GM18499 (cell line): ENCODE results near the gene TNFAIP1.

Source experiments
- ATAC-seq: cut with Tn5 transposase; IDR thresholded peaks from one replicate; pipeline ENCODE4 v1.9.1; 2021; ENCODE audit warnings: moderate number of reproducible peaks; ENCODE audit not compliant: insufficient read depth, unreplicated experiment

The TNFAIP1 gene

DNA sequence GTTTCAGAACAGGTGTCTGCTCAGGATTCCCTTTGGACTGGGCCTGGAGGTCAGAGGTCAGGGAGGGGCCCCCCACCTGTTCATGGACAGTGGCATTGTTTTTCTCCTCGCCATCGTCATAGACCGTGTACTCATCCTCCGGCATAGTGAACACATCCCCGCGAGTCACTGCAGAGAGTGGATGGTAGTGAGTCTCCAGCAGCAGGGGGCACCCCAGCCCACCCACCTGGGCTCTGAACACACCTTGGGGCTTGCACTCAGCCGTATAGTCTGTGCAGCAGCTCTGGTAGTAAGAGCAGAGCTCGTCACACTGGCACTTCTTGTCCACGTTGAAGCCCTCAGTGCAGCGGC is 34.1 kb downstream of the TNFAIP1 start:
- ATAC-seq: no peak

DNA sequence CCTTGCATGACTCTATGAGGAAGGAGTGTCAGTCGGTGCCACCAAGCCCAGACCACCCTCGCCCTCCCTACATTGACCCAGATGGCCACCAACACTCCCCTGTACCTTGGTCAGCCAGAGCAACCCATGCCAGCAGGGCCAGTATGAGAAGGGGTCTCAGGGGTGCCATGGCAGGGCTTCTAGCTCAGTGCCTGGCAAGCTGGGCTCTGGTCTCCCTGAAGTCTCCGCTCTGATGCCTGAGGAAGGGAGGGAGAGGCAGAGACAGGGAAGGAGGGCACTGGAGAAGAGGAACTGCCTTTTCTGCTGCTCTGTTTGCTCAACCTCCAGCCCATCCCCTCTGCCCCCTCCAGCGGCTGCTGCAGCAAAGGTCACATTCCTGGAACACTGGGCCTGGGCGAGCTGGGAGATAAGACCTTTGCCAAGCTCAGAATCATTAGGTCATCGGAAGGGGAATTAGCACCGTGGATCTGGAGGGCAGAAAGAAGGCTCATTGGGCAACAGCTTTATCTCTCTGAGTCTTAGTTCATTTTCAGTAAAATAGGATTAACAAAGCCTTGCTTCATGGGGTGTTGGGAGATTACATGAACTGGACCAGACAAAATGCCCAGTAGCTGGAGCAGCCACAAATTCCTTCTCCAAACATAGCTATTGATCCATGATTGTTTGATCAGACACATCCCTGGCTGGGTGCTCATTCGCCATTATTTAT is 34.6 kb downstream of the TNFAIP1 start, which contains the start of gene VTN:
TSS of gene VTN (minus strand) at position 273 of the 709 bp plus-strand sequence. CDS start at position 169, 104 bp downstream.
- ATAC-seq: no peak

DNA sequence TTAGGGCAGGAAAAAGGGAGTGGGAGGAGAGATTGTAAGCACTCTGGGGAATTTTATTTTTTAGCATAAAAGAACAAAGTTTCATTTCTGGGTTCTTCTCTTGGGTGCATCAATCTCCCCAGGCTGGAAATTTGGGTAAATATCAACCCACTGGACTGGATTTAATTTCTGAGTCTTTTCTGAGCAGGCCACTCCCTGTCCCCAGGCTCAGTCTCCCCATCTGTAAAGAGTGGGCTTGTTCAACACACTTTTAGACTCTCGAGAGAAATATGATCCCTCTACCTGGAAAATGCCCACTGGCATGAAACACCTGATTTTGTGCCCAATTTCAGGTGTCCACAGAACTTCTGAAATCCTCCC is 35.2 kb downstream of the TNFAIP1 start:
- no peak for ATAC-seq

DNA sequence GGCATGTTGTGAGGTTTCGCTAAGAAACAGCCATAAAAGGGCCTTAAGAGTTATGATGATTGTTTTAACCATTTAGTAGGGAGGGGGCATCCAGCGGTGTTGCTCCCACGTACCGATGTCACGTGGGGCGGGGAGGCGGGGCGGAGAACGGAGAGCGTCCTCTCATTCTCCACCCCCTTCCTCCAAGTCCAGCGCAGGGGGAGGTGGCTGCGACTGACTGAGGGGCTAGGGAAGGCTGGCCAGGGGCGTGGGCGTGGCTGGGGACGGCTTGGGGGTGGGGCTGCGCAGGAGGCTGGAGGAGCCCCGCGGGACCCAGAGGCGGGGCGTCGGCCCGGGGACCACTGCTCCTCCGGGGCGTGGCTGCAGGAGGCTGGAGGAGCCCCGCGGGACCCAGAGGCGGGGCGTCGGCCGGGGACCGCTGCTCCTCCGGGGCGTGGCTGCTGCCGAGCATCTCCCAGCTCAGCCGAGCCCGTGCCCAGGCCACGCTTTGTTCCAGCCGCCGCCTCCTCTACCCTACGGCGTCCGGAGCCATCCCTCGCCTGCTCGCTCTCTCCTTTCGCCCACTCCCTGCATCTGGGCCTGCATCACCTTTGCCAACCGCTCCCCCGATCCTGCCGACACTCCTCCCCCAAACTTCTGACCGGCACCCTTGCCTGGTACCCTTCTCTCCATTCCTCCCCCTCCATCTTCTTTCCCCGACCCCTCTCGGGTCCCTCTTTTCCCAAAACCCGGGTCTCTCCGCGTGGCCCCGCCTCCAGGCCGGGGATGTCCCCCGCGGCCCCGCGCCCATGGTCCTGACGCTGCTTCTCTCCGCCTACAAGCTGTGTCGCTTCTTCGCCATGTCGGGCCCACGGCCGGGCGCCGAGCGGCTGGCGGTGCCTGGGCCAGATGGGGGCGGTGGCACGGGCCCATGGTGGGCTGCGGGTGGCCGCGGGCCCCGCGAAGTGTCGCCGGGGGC is 36.0 kb downstream of the TNFAIP1 start, which contains the start of gene SARM1:
TSS of gene SARM1 (plus strand) at position 450 of the 958 bp plus-strand sequence. CDS start at position 789, 339 bp downstream.
- ATAC-seq: no peak

DNA sequence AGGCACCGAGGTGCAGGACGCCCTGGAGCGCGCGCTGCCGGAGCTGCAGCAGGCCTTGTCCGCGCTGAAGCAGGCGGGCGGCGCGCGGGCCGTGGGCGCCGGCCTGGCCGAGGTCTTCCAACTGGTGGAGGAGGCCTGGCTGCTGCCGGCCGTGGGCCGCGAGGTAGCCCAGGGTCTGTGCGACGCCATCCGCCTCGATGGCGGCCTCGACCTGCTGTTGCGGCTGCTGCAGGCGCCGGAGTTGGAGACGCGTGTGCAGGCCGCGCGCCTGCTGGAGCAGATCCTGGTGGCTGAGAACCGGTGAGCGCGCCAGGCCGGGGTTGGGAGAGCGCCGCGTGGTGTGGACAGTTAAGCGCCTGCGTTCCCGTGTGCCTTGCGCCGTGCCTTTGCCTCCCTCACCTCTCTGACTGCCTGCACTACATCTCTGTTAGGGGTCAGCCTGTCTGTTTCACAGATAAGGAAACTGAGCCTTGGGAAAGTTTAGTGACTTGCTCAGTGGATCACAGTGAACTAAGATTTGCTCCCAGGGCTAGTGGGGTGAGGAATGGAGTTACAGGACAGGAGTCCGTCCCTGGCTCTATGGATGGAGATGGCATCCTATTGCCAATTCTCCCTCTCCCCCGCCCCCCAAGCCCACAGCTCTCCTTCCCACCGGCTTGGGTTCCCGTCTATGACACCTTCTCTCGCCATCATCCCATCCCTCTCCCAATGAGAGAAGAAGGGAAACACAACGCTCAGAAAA is 36.8 kb downstream of the TNFAIP1 start:
- no peak for ATAC-seq

DNA sequence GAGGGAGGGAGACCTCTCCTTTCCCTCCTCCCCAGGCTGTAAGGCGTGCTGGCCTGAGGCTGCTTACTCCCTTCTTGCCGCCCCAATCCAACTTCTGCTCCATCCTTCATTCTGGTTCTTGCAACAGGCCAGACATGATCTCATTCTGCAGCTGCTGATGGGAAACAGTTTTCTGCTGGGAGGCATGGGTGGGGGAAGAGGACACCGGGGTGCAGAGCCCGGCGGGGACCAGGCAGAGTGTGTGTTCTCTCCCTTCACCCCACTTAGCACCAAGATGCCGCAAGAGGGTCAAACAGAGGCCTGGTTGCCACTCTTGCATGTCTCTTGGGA is 37.3 kb downstream of the TNFAIP1 start:
- ATAC-seq: no peak

DNA sequence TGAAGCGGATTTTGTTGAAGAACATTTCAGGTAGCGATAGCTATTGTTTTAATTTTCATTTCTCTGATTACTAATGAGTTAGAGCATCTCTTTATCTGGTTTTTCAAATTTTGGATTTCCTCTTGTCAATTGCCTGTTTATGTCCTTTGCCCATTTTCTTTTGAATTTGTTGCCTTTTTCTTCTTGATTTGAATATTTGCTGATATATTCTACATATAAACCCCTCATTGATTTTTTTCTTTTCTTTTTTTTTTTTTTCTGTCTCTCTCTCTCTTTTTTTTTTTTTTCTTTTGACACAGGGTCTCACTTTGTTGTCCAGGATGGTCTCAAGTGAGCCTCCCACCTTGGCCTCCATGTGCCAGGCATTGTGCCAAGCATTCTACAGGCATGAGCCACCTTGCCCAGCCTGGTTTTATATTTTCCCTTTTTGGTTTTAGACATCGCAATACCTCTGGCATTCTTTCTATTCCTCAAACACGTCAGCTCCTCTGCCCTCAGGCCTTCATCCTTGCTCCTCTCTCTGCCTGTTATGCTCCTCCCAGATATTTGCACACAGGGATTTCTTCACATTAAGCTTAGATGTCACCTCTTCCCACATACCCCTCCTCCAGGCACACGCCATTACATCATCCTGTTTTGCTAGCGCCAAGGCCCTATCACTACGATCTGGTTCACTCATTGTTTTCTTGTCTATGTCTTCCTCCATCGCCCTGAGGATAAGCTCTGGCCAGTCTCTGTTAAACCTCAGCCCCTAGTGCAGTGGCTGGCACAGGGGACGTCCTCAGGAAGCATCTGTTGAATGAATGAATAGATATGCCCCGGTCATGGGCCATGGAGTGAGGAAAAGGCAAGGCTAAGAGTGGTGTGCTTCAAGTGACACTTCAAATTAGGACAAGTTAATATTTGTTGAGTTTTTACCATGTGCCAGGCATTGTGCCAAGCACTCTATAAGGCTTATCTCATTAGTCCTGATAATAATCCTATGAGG is 44.5 kb downstream of the TNFAIP1 start:
- ATAC-seq: no peak

DNA sequence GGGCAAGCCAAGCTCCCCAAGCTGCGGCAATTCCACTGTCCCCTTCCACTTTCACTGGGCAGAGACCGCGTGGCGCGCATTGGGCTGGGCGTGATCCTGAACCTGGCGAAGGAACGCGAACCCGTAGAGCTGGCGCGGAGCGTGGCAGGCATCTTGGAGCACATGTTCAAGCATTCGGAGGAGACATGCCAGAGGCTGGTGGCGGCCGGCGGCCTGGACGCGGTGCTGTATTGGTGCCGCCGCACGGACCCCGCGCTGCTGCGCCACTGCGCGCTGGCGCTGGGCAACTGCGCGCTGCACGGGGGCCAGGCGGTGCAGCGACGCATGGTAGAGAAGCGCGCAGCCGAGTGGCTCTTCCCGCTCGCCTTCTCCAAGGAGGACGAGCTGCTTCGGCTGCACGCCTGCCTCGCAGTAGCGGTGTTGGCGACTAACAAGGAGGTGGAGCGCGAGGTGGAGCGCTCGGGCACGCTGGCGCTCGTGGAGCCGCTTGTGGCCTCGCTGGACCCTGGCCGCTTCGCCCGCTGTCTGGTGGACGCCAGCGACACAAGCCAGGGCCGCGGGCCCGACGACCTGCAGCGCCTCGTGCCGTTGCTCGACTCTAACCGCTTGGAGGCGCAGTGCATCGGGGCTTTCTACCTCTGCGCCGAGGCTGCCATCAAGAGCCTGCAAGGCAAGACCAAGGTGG is 45.7 kb downstream of the TNFAIP1 start:
- ATAC-seq: no peak

DNA sequence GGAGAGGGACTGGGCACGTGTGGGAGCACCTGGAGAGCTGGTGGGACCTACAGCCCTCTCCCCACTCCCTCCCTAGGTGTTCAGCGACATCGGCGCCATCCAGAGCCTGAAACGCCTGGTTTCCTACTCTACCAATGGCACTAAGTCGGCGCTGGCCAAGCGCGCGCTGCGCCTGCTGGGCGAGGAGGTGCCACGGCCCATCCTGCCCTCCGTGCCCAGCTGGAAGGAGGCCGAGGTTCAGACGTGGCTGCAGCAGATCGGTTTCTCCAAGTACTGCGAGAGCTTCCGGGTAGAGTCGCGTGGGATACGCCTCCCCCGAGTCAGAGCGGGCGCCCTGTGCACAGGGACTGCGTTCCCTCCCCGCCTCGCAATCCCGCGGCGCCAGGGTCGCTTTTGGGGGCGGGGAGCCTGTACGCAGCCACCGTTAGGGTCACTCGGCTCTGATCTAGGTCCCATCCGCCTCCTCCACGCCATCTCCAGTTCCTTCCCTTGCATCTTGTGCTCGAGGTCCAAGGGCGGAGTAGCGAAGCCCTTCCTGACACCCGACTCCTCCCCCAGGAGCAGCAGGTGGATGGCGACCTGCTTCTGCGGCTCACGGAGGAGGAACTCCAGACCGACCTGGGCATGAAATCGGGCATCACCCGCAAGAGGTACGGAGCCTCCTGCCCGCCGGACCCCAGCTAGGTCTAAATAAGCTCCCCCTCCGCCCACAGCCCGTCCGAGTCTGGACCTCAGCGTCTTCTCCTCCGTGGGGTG is 48.9 kb downstream of the TNFAIP1 start:
- no peak for ATAC-seq

DNA sequence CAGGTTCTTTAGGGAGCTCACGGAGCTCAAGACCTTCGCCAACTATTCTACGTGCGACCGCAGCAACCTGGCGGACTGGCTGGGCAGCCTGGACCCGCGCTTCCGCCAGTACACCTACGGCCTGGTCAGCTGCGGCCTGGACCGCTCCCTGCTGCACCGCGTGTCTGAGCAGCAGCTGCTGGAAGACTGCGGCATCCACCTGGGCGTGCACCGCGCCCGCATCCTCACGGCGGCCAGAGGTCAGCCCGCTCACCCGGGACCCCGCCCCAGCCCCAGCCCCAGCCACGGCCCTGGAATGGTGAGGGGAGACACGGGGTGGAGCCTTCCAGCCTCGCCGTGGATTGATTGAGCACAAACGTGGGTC is 49.5 kb downstream of the TNFAIP1 start:
- no peak for ATAC-seq

DNA sequence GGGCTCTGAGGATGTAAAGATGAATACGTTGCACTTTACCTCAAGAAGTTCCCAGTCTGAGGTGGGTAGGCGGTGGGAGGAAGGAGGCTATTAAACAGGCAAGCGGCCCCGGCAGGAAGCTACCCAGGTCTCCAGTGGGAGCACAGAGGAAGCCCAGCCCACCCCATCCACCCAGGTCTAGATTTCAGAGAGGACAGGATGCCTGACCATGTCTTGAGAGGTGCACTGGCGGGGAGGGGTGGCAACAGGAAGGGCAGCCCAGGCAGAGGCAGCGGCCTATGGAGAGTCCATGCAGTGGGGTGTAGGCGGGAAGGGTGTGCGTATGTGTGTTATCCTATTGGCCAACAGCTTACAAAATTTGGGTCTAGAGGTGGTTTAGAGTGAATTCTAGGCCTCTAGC is 49.8 kb downstream of the TNFAIP1 start:
- no peak for ATAC-seq

DNA sequence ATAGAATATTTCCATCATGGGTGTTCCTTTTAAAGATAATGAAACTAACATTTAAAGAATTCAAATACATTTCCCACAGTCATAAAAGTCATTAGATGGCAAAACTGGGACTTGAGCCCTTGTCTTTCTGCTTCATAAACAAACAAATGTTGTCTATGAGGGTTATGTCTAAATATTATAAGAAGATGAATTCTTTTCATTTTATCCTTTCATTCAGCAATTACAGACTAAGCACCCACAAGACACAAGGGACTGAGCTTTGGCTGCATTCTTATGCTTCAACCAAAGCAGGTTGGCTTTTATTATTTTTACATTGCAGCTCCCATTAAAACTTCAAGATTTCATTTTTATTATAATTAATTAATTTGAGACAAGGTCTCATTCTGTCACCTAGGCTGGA is 50.8 kb downstream of the TNFAIP1 start:
- no peak for ATAC-seq

DNA sequence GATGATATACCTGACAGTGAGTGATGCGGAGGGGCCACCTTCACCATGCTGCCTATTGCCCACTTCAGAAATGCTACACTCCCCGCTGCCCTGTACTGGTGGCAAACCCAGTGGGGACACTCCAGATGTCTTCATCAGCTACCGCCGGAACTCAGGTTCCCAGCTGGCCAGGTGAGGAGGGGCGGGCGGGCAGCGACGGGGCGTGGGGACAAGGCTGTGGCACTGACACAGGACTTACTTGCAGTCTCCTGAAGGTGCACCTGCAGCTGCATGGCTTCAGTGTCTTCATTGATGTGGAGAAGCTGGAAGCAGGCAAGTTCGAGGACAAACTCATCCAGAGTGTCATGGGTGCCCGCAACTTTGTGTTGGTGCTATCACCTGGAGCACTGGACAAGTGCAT is 52.5 kb downstream of the TNFAIP1 start:
- no peak for ATAC-seq

DNA sequence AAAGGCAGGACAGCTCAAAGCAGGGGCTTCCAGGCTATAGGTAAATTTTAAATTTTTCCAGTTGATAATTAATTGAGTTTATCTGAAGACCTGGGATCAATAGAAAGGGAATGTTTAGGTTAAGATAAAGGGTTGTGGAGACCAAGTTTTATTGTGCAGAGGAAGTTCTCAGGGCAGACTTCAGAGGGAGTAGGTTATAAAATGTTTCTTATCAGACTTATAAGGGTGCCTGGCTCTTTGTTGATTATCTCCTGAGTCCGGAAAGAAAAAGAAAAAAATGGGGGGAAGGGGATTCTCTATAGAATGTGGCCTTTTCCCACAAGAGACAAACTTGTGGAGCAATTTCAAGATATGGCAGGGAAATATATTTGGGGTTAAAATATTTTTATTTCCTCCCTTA is 54.6 kb downstream of the TNFAIP1 start:
- ATAC-seq: no peak

DNA sequence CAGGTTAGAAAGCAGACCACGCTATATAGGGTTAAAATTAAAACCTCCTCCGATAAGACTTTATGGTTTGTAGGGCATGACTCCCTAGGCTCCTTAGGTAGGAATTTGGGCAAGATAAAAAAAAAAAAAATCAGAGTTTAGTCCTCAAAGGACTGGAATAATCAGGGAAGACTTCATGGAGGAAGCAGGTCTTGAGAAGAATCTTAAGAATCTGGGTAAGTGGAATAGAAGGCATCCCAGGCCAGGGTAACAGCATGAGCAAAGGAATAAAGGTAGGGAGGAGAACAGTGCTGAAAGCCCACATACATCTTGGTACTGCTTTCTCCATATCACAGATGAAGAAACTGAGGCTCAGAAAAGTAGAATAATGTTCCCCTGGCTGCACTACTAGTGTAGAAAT is 55.0 kb downstream of the TNFAIP1 start:
- no peak for ATAC-seq

DNA sequence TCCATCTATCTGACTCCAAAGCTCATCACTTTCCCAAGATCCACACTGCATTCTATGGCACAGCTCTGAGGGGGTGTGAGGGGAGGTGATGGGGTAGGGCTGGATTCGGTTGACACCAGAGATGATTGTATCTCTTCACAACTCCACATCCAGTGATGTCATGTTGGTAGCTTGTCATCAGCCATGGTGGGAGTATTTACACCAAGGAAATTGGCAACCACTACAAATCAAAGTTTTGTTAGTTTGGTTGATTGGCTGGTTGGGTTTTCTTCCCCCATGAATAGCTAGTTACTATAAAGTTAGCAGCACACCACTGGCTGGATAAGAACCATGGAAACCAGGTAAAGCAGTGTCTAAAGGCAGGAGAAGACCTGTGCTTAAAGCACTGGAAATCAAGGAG is 55.4 kb downstream of the TNFAIP1 start:
- no peak for ATAC-seq

DNA sequence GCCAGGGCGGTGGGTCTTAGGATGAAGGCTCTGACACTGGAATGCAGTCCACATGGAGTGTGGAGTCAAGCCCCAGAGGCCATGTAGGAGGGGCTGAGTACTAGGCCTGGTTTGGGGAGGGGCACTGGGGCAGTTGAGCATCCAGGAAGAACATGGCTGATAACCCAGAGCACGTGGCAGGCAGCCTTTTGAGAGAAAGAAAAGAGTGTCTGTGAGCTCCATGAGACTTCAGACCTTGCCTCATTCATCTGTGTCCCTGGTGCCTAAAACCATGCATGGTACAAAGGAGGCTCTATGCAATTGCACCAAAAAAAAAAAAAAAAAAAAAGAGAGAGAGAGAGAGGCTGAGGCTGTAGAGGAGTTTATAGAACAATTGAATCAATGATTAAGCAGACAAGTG is 55.8 kb downstream of the TNFAIP1 start:
- ATAC-seq: no peak

DNA sequence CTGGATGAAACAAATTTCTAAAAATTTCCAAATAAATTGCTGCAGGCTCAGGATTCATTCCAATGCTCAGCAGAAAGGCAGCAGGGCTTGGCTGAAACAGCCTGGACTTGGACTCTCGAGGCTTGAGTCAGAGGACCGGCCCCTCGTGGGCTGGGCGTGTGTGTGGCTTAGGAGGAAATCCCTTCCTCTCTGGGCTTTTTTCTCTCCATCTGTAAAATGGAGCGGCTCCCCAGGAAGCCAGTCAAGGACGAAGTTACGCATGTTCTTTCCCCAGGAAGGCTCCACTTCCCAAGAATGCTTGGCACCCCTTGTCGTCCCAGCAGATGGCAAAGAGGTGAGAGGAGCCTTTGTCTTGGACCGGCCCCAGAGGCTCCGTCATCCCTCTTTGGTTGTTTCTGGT is 56.9 kb downstream of the TNFAIP1 start:
- ATAC-seq: no peak
